ENCODE results near the gene ANTXR1. TPM values are rescaled to one million over a fixed set of nuclear protein-coding genes. Genes with fewer than 3 reads are reported as not detected.

ANTXR1 gene
- total and polyA plus RNA-seq, 2 donors (not counting 3 experiments of a cell fraction or from before 2014, with no cell fraction given) = 4.2 to 17.3 TPM

DNA sequence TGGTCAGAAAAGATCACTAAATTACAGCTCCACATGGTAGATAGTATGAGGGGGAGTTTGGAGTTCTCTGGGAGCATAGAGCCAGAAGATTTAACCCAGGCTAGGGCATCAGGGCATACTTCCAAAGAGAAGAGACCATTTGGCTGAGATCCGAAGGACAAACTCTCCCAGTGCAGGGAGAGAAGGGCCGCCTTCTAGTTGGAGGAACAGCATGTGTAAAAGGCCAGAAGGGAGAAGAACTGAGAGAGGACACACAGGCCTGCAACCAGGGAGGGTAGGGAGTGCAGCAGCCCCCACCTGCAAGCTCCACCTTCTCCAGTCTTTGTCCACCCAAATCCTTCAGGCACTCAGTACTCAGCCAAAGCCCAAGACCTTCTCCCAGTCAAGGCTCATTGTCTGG lies 192.1 kb downstream of the ANTXR1 start:
- Histone ChIP-seq H3K4me1 (ENCODE audit: control insufficient read depth, extremely low read depth, insufficient read depth, low read length) (no peaks in the 10 kb centered on the region), H2AFZ (ENCODE audit: low read depth, low read length) (no peak overlapping the region), H3K4me2 (ENCODE audit: insufficient read depth, low read length) (no peak overlapping the region), H3K79me2 (ENCODE audit: control insufficient read depth, insufficient read depth, low read length) (no peaks in the 10 kb centered on the region), H4K20me1 (replicated peaks; ENCODE audit: control insufficient read depth, extremely low read depth, insufficient read depth, low read length) (no peaks in the 10 kb centered on the region), H3K9me1 (replicated peaks; ENCODE audit: control insufficient read depth, extremely low read depth, insufficient read depth, low read length) (no peaks in the 10 kb centered on the region), H3K36me3 (ENCODE audit: control insufficient read depth in 2 of 2, extremely low read depth in 1 of 2, insufficient read depth in 2 of 2, low read length in 2 of 2) (no peaks in the 10 kb centered on the region), H3K9ac (replicated peaks; ENCODE audit: extremely low read depth, insufficient read depth, low read length) (no peak overlapping the region), H3K27me3 (ENCODE audit: control insufficient read depth in 2 of 2, insufficient read depth in 2 of 2, low read length in 2 of 2) (no peaks in the 10 kb centered on the region), H3K9me3 (replicated peaks; ENCODE audit: control insufficient read depth, insufficient read depth, low read length) (no peaks in the 10 kb centered on the region), H3K4me3 (replicated peaks in 1 of 3; ENCODE audit: insufficient read depth in 1 of 3, low read depth in 1 of 3, low read length in 3 of 3) (no peak overlapping the region), H3K27ac (ENCODE audit: insufficient read depth, low read depth, low read length) (no peak overlapping the region)
- BruUV-seq (replicated peaks) = no TSS peak
- intact Hi-C loops (cut with micrococcal nuclease) (loop anchor here (5.0 kb wide), 1 partner anchor 193 kb away; the partner anchor contains the start of gene ANTXR1), dilution Hi-C loops (cut with MboI; ENCODE audit: extremely low pct_ligation_motif_present, low sequenced_read_pairs) (no loop called here)
- FAIRE-seq (no peak), DNase-seq (ENCODE audit: low read depth, low spot score) (no peak)
- ChIA-PET POLR2A (no interaction called here), CTCF (interaction anchor here (0.9 to 2.6 kb wide), 2 partner anchors 9 to 18 kb away, joined by 4 to 10 read pairs; no protein-coding TSS in a partner anchor)
- no peak for TF ChIP-seq POLR2AphosphoS5 (IDR thresholded peaks at IDR 0.05; ENCODE audit: insufficient read depth, low read depth, low read length)
- TF ChIP-seq MYC (IDR thresholded peaks at IDR 0.05; ENCODE audit: low read depth, low read length) = no peak
- TF ChIP-seq POLR2A (IDR thresholded peaks at IDR 0.05; ENCODE audit: low read depth, low read length) = no peak
- TF ChIP-seq EZH2 (IDR thresholded peaks at IDR 0.05; ENCODE audit: borderline replicate concordance, low read depth, low read length, severe bottlenecking) = no peak
- TF ChIP-seq, protein P1, sequence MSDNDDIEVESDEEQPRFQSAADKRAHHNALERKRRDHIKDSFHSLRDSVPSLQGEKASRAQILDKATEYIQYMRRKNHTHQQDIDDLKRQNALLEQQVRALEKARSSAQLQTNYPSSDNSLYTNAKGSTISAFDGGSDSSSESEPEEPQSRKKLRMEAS (IDR thresholded peaks at IDR 0.05; ENCODE audit: insufficient read depth, insufficient read length) = no peak
- no peak for TF ChIP-seq FOS (IDR thresholded peaks at IDR 0.05; ENCODE audit: borderline replicate concordance, insufficient read depth, low read length)
- no peak for TF ChIP-seq JUN (IDR thresholded peaks at IDR 0.05; ENCODE audit: borderline replicate concordance, insufficient read depth, insufficient read length, low read depth)
- TF ChIP-seq, protein P2, sequence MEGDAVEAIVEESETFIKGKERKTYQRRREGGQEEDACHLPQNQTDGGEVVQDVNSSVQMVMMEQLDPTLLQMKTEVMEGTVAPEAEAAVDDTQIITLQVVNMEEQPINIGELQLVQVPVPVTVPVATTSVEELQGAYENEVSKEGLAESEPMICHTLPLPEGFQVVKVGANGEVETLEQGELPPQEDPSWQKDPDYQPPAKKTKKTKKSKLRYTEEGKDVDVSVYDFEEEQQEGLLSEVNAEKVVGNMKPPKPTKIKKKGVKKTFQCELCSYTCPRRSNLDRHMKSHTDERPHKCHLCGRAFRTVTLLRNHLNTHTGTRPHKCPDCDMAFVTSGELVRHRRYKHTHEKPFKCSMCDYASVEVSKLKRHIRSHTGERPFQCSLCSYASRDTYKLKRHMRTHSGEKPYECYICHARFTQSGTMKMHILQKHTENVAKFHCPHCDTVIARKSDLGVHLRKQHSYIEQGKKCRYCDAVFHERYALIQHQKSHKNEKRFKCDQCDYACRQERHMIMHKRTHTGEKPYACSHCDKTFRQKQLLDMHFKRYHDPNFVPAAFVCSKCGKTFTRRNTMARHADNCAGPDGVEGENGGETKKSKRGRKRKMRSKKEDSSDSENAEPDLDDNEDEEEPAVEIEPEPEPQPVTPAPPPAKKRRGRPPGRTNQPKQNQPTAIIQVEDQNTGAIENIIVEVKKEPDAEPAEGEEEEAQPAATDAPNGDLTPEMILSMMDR (IDR thresholded peaks at IDR 0.05; ENCODE audit: extremely low read depth in 1 of 2, insufficient read depth in 1 of 2, low read depth in 1 of 2, low read length in 2 of 2) = no peak
- TF ChIP-seq GATA2 (IDR thresholded peaks at IDR 0.05; ENCODE audit: insufficient read depth, insufficient read length, low read depth, low read length) = no peak
